PC-3 (cell line): ENCODE measurements around the gene ANGPTL4. TPM values are rescaled to one million over a fixed set of nuclear protein-coding genes. Genes with fewer than 3 reads are reported as not detected.

ENCODE experiments used
- ATAC-seq: fragments of 200-7000 bp; cut with Tn5 transposase; 2 replicates; pipeline ENCODE4 v1.9.1; 2020; ENCODE audit warnings: mild to moderate bottlenecking, moderate library complexity
- BruUV-seq: library from RNA; stranded (reverse); fragments of 400-500 nt; replicated peaks from 2 replicates; lab custom pipeline; 2021; lab: Mats Ljungman, UMichigan
- CTCF ChIA-PET: fragments of 300-600 bp; sonication (Branson Sonifier 250); formaldehyde crosslinking; loops from one replicate; lab custom pipeline; 2022; ENCODE audit warnings: antibody characterized with exemption; lab: Charles Lee
- POLR2A ChIA-PET: fragments of 300-600 bp; sonication (Branson Sonifier 250); formaldehyde crosslinking; loops from one replicate; lab custom pipeline; 2022; ENCODE audit warnings: antibody characterized with exemption; ENCODE audit not compliant: unreplicated experiment; lab: Charles Lee
- DNase-seq: peaks from one replicate; pipeline ENCODE4 v3.0.0-alpha.2; 2015
- H2AFZ ChIP-seq: fragments of 300-600 bp; sonication (generic); 2 replicates; pipeline ENCODE4 v1.6.0; 2016; ENCODE audit warnings: antibody characterized with exemption, low read length
- H3F3A ChIP-seq: fragments of 300-600 bp; sonication (generic); one replicate; pipeline ENCODE4 v1.6.0; 2017; ENCODE audit warnings: antibody characterized with exemption, low read length, control low read depth, mild to moderate bottlenecking; ENCODE audit not compliant: unreplicated experiment
- H3K27ac ChIP-seq: fragments of 300-600 bp; sonication (generic); 2 replicates; pipeline ENCODE4 v1.5.1; 2016; ENCODE audit warnings: mild to moderate bottlenecking, low read length
- H3K27me3 ChIP-seq: fragments of 300-600 bp; sonication (generic); 2 replicates; pipeline ENCODE4 v1.6.1; 2016; ENCODE audit warnings: low read length, mixed read lengths
- H3K36me3 ChIP-seq: fragments of 300-600 bp; sonication (generic); 2 replicates; pipeline ENCODE4 v1.6.1; 2016; ENCODE audit warnings: low read depth, mixed run types, low read length, mixed read lengths
- H3K4me1 ChIP-seq: fragments of 300-600 bp; sonication (generic); 2 replicates; pipeline ENCODE4 v1.5.1; 2016; ENCODE audit warnings: low read length; ENCODE audit not compliant: insufficient read depth
- H3K4me2 ChIP-seq: fragments of 300-600 bp; sonication (generic); 2 replicates; pipeline ENCODE4 v1.6.0; 2016; ENCODE audit warnings: low read length
- H3K4me3 ChIP-seq: fragments of 300-600 bp; sonication (generic); 2 replicates; pipeline ENCODE4 v1.5.1; 2016; ENCODE audit warnings: mild to moderate bottlenecking, low read length, mixed read lengths
- H3K79me2 ChIP-seq: fragments of 300-600 bp; sonication (generic); 2 replicates; pipeline ENCODE4 v1.6.1; 2017; ENCODE audit warnings: low read length, mixed read lengths
- H3K9ac ChIP-seq: fragments of 300-600 bp; sonication (generic); 2 replicates; pipeline ENCODE4 v1.6.0; 2016; ENCODE audit warnings: mild to moderate bottlenecking, low read length
- H3K9me2 ChIP-seq: fragments of 300-600 bp; sonication (generic); replicated peaks from 2 replicates; pipeline ENCODE4 v1.6.1; 2016; ENCODE audit warnings: mixed run types, low read length, mixed read lengths
- H3K9me3 ChIP-seq: fragments of 300-600 bp; sonication (generic); 2 replicates; pipeline ENCODE4 v1.6.1; 2016; ENCODE audit warnings: low read length, mixed read lengths
- H4K20me1 ChIP-seq: fragments of 300-600 bp; sonication (generic); 2 replicates; pipeline ENCODE4 v1.6.1; 2016; ENCODE audit warnings: low read length, mixed read lengths
- CTCF ChIP-seq: fragments of 300-600 bp; sonication (generic); conservative IDR thresholded peaks from 2 replicates; pipeline ENCODE4 v1.5.1; 2017; ENCODE audit warnings: antibody characterized with exemption, low read depth, mild to moderate bottlenecking, low read length
- EZH2 ChIP-seq: fragments of 300-600 bp; sonication (generic); IDR thresholded peaks from one replicate; pipeline ENCODE4 v1.6.1; 2017; ENCODE audit warnings: antibody characterized with exemption, mild to moderate bottlenecking, low read length; ENCODE audit not compliant: unreplicated experiment
- EZH2phosphoT487 ChIP-seq: fragments of 300-600 bp; sonication (generic); IDR thresholded peaks from 2 replicates; pipeline ENCODE4 v1.6.1; 2018; ENCODE audit warnings: mild to moderate bottlenecking, antibody characterized with exemption, low read length, borderline replicate concordance
- intact Hi-C: fragments of 100-400 bp; cut with micrococcal nuclease; formaldehyde crosslinking; loops from 2 replicates; pipeline ENCODE4 v1.9.0; 2023
- microRNA-seq: library from miRNA; unstranded; fragments of <30 nt; microRNA quantifications from one replicate; pipeline ENCODE4 v1.1.0, GENCODE V29; 2020; ENCODE audit not compliant: unreplicated experiment
- total RNA-seq: library from RNA; depleted of rRNA; stranded (reverse); fragments of >200 nt; gene quantifications from 2 replicates; pipeline ENCODE4 v1.2.3, GENCODE V29; 2014; rRNA removed

The ANGPTL4 gene
- total RNA-seq, 1 experiment from 2014 or later, result 6.7 TPM

GRCh38 chr19:8423817-8424223 is 59.9 kb downstream of the ANGPTL4 start:
- Histone ChIP-seq H3K4me3 (peak overlapping the region; percentile 49; the same call in 1 of the 2 replicates), H3K4me1 (peaks cover 15% of the 10 kb centered on the region), H3K27me3 (no peaks in the 10 kb centered on the region), H3K79me2 (no peaks in the 10 kb centered on the region), H3K4me2 (peak overlapping the region; percentile 77), H4K20me1 (no peaks in the 10 kb centered on the region), H3K27ac (peak overlapping the region; percentile 36), H2AFZ (peak overlapping the region; percentile 52), H3K9me3 (no peaks in the 10 kb centered on the region), H3F3A (no peaks in the 10 kb centered on the region), H3K9ac (no peak overlapping the region), H3K36me3 (no peaks in the 10 kb centered on the region), H3K9me2 (no peaks in the 10 kb centered on the region)
- intact Hi-C loops, result no loop called here
- CTCF ChIA-PET, result interaction anchor here (0.5 to 1.2 kb wide), 16 partner anchors 11 to 158 kb away, joined by 3 to 18 read pairs (median 4); partner anchors contain the start of genes HNRNPM, MARCHF2 and RAB11B
- TF ChIP-seq EZH2 (no peak), CTCF (no peak), EZH2phosphoT487 (no peak)
- POLR2A ChIA-PET, result interaction anchor here (0.6 to 1.1 kb wide), 5 partner anchors 10 to 495 kb away, joined by 4 to 27 read pairs (median 8); partner anchors contain the start of genes HNRNPM, MARCHF2 and ZNF414
- BruUV-seq, result no TSS peak
- DNase-seq (peak; percentile 96), ATAC-seq (peak; percentile 98)

Small RNA genes within 50 kb of the gene (microRNA-seq; reads per million reads assigned to microRNA genes)
- gene MIR4999, result 2.3 reads per million

Other genes starting within 250 kb of the ANGPTL4 start
- gene FBN3, start 214.6 kb upstream of the ANGPTL4 start, total RNA-seq, result under 0.01 TPM in 2 replicates
- 39.3 and 43.9 TPM in 2 replicates for gene CERS4, start 154.8 kb upstream of the ANGPTL4 start, total RNA-seq
- gene CD320, start 55.8 kb upstream of the ANGPTL4 start, total RNA-seq, result 217 and 221 TPM in 2 replicates
- 98.5 and 144 TPM in 2 replicates for gene NDUFA7, start 42.8 kb upstream of the ANGPTL4 start, total RNA-seq
- gene RPS28, start 42.7 kb upstream of the ANGPTL4 start, total RNA-seq, result 2,594 and 2,746 TPM in 2 replicates
- gene KANK3, start 20.9 kb upstream of the ANGPTL4 start, total RNA-seq, result 0.81 and 0.87 TPM in 2 replicates
- 29.7 and 43.6 TPM in 2 replicates for gene RAB11B, start 26.2 kb downstream of the ANGPTL4 start, total RNA-seq
- 58.6 and 58.7 TPM in 2 replicates for gene MARCHF2, start 49.1 kb downstream of the ANGPTL4 start, total RNA-seq
- 165 and 287 TPM in 2 replicates for gene HNRNPM, start 80.8 kb downstream of the ANGPTL4 start, total RNA-seq
- gene PRAM1, start 138.5 kb downstream of the ANGPTL4 start, total RNA-seq, result 0.52 TPM in 1 of 2 replicates, not detected in the other
- gene ZNF414, start 150.0 kb downstream of the ANGPTL4 start, total RNA-seq, result 4.6 and 4.7 TPM in 2 replicates
- 2.0 TPM in 1 of 2 replicates, not detected in the other for gene MYO1F, start 213.3 kb downstream of the ANGPTL4 start, total RNA-seq
- 1.2 TPM in 1 of 2 replicates, not detected in the other for gene ADAMTS10, start 246.6 kb downstream of the ANGPTL4 start, total RNA-seq